Body of pancreas (tissue), 4 donors: ENCODE results near the gene PEG3.

ENCODE experiments used
- CTCF ChIP-seq, 7 experiments: fragments of 450-650 bp in 4 of 7; fragments of 200-600 bp in 3 of 7; sonication (generic) in 3 of 7; IDR thresholded peaks; one replicate each; pipeline ENCODE4 v1.5.1; 2016 to 2019; ENCODE audit warnings: antibody characterized with exemption in 7 of 7
- POLR2A ChIP-seq, 3 donors: fragments of 450-650 bp; IDR thresholded peaks; one replicate each; pipeline ENCODE4 v1.6.1; 2016; ENCODE audit warnings: antibody characterized with exemption in 3 of 3, mild to moderate bottlenecking in 2 of 3

- TF ChIP-seq CTCF (IDR thresholded peaks at IDR 0.05) = no peak
- TF ChIP-seq POLR2A (IDR thresholded peaks at IDR 0.05) = no peak
Measured at GRCh38 chr19:56869886-56870285, 29.4 kb upstream of the PEG3 start.
